Measurements from ENCODE around the gene AKAP9.
"Not testable (repeated sequence)": the region's sequence is repeated elsewhere in the genome, so short reads cannot be mapped to it uniquely, and the experiment has no call there.

The AKAP9 gene

DNA sequence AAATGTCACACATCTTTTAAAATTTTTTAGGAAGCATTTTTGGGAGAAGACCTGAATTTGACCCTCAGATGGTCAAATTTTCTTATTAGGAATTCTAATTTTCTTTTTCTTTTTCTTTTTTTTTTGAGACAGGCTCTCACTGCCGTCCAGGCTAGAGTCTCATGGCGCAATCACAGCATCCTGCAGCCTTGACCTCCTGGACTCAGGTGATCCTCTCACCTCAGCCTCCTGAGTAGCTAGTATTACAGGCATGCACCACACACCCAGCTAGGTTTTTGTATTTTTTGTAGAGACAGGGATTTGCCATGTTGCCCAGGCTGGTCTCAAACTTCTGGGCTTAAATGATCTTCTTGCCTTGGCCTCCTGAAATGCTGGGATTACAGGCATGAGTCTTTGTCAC, 65.4 kb downstream of the AKAP9 start:
- WGBS, 2 experiments (ENCODE audit: insufficient coverage in 2 of 2) = no CpG with 5 or more reads among the region's 2 CpGs
- peaks cover 23% of the 10 kb centered on the region for H3K36me3 ChIP-seq (ENCODE audit: control insufficient read depth, insufficient read depth, low read length)
- H3K9me3 ChIP-seq (ENCODE audit: control insufficient read depth, low read length) = no peaks in the 10 kb centered on the region
- no peak overlapping the region for H3K27ac ChIP-seq (ENCODE audit: low read depth, low read length, severe bottlenecking)
- no peaks in the 10 kb centered on the region for H3K4me1 ChIP-seq (ENCODE audit: control insufficient read depth, insufficient read depth, low read length, poor library complexity, severe bottlenecking)
- no peak overlapping the region for H3K4me3 ChIP-seq (ENCODE audit: extremely low read depth, insufficient read depth, low read length, poor library complexity, severe bottlenecking)

DNA sequence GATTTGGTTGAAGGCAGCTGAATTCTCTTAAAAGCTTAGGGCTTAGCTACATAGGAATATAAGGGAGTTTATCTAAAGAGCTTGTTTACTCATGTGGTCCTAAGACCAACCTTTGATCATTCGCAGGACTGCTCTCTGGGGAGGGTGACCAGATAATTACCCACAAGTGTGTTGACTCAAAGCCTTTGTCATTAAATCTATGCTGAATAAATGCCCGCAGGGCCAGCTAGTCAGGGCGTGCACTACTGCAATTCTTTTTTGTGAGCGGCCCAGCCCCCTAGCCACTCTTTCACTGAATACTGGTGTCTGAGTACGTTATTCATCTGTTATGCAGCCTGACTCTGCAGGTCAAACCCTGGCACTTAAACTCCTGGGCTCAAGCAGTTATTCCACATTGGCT, 69.6 kb downstream of the AKAP9 start:
- Histone ChIP-seq H3K9me3 (ENCODE audit: control insufficient read depth, low read length) (peaks cover 7% of the 10 kb centered on the region), H3K4me3 (ENCODE audit: extremely low read depth, insufficient read depth, low read length, poor library complexity, severe bottlenecking) (no peak overlapping the region), H3K4me1 (ENCODE audit: control insufficient read depth, insufficient read depth, low read length, poor library complexity, severe bottlenecking) (no peaks in the 10 kb centered on the region), H3K36me3 (ENCODE audit: control insufficient read depth, insufficient read depth, low read length) (peaks cover 27% of the 10 kb centered on the region), H3K27ac (ENCODE audit: low read depth, low read length, severe bottlenecking) (no peak overlapping the region)
- WGBS, 2 experiments (ENCODE audit: insufficient coverage in 2 of 2) = 92 to 97% methylated on average over 5 of the region's 5 CpGs

DNA sequence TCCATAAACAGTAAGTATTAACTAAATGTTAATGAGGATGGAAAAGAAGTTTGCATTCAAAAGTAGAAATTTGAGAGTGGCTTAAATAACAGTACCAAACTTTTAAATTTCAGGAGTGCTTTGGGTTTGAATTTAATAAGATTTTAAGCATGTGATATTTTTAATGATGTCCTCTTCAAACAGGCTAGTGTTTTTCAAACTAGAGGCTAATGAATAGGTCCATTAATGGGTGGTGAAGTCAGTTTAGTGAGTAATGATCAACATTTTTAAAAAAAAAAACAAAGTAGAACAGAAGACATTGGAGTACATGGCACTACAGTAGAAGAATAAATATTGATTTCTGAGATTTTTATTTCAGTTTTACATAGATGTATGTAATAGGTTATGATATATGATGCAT, 72.9 kb downstream of the AKAP9 start:
- H3K9me3 ChIP-seq (ENCODE audit: control insufficient read depth, low read length) = peaks cover 7% of the 10 kb centered on the region
- H3K4me3 ChIP-seq (ENCODE audit: extremely low read depth, insufficient read depth, low read length, poor library complexity, severe bottlenecking) = no peak overlapping the region
- no peak overlapping the region for H3K27ac ChIP-seq (ENCODE audit: low read depth, low read length, severe bottlenecking)
- H3K4me1 ChIP-seq (ENCODE audit: control insufficient read depth, insufficient read depth, low read length, poor library complexity, severe bottlenecking) = no peaks in the 10 kb centered on the region
- peaks cover 30% of the 10 kb centered on the region for H3K36me3 ChIP-seq (ENCODE audit: control insufficient read depth, insufficient read depth, low read length)

DNA sequence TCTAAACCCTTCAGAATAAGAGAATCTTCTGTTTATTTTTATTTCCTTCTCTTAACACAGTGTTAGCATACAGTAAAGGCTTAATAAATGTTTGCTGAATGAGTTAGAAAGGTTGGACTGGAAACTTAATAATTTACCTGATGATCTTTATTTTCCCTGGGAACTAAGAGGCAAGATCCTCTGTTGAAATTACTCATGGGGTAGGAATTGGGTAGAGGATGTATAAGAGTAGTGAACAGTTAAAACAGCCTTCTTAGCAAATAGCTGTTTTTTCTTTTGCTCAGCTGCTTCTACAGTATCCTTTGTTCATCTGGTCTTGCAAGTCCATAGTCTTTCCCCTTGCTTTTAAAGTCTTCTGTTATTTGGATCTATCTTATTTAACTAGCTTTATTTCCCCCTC, 80.0 kb downstream of the AKAP9 start:
- Histone ChIP-seq H3K4me3 (ENCODE audit: extremely low read depth, insufficient read depth, low read length, poor library complexity, severe bottlenecking) (no peak overlapping the region), H3K4me1 (ENCODE audit: control insufficient read depth, insufficient read depth, low read length, poor library complexity, severe bottlenecking) (no peaks in the 10 kb centered on the region), H3K36me3 (ENCODE audit: control insufficient read depth, insufficient read depth, low read length) (peaks cover 35% of the 10 kb centered on the region), H3K9me3 (ENCODE audit: control insufficient read depth, low read length) (no peaks in the 10 kb centered on the region), H3K27ac (ENCODE audit: low read depth, low read length, severe bottlenecking) (no peak overlapping the region)

DNA sequence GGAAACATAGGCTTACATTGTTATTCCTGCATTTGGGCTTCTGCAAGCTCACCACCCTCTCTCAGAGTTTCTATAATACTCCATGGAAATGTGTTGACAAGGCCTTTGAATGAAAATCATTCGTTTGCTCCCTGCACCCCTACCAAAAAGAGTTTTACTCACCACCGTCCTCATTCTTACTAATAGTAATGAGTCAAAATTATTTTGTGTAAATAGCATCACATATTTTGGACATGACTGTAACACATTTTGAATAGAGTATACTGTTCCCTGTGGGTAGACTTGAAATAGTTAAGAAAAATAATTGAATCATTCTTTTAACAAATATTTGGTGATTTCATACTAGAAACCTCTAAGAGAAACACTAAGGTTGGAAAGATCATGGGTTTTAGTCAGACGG, 84.6 kb downstream of the AKAP9 start:
- Histone ChIP-seq H3K4me1 (ENCODE audit: control insufficient read depth, insufficient read depth, low read length, poor library complexity, severe bottlenecking) (no peaks in the 10 kb centered on the region), H3K36me3 (ENCODE audit: control insufficient read depth, insufficient read depth, low read length) (peaks cover 49% of the 10 kb centered on the region), H3K27ac (ENCODE audit: low read depth, low read length, severe bottlenecking) (no peak overlapping the region), H3K9me3 (ENCODE audit: control insufficient read depth, low read length) (no peaks in the 10 kb centered on the region), H3K4me3 (ENCODE audit: extremely low read depth, insufficient read depth, low read length, poor library complexity, severe bottlenecking) (no peak overlapping the region)
- no CpG with 5 or more reads among the region's 3 CpGs for WGBS, 2 experiments (ENCODE audit: insufficient coverage in 2 of 2)

DNA sequence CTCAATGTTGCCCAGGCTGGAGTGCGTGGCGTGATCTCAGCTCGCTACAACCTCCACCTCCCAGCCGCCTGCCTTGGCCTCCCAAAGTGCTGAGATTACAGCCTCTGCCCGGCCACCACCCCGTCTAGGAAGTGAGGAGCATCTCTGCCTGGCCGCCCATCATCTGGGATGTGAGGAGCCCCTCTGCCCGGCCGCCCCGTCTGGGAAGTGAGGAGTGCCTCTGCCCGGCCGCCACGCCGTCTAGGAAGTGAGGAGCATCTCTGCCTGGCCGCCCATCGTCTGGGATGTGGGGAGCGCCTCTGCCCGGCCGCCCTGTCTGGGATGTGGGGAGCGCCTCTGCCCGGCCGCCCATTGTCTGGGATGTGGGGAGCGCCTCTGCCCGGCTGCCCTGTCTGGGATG, 86.0 kb downstream of the AKAP9 start:
- H3K9me3 ChIP-seq (ENCODE audit: control insufficient read depth, low read length) = not testable (repeated sequence)
- H3K36me3 ChIP-seq (ENCODE audit: control insufficient read depth, insufficient read depth, low read length) = peaks cover 51% of the 10 kb centered on the region
- 97 to 98% methylated on average over 8 to 14 of the region's 24 CpGs for WGBS, 2 experiments (ENCODE audit: insufficient coverage in 2 of 2)

DNA sequence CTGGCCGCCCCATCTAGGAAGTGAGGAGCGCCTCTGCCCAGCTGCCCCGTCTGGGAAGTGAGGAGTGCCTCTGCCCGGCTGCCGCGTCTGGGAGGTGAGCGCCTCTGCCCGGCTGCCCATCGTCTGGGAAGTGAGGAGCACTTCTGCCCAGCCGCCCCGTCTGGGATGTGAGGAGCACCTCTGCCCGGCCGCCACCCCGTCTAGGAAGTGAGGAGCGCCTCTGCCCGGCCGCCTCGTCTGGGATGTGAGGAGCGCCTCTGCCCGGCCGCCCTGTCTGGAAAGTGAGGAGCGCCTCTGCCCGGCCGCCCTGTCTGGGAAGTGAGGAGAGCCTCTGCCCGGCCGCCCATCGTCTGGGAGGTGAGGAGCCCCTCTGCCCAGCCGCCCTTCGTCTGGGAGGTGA, 86.5 kb downstream of the AKAP9 start:
- not testable (repeated sequence) for H3K4me1 ChIP-seq (ENCODE audit: control insufficient read depth, insufficient read depth, low read length, poor library complexity, severe bottlenecking); H3K27ac ChIP-seq (ENCODE audit: low read depth, low read length, severe bottlenecking); H3K9me3 ChIP-seq (ENCODE audit: control insufficient read depth, low read length); H3K4me3 ChIP-seq (ENCODE audit: extremely low read depth, insufficient read depth, low read length, poor library complexity, severe bottlenecking)
- 97 to 98% methylated on average over 10 to 26 of the region's 29 CpGs for WGBS, 2 experiments (ENCODE audit: insufficient coverage in 2 of 2)
- H3K36me3 ChIP-seq (ENCODE audit: control insufficient read depth, insufficient read depth, low read length) = peaks cover 54% of the 10 kb centered on the region

More for the DNA sequence above, 86.0 kb downstream of the AKAP9 start:
- H3K27ac ChIP-seq (ENCODE audit: low read depth, low read length, severe bottlenecking); H3K4me3 ChIP-seq (ENCODE audit: extremely low read depth, insufficient read depth, low read length, poor library complexity, severe bottlenecking); H3K4me1 ChIP-seq (ENCODE audit: control insufficient read depth, insufficient read depth, low read length, poor library complexity, severe bottlenecking): not testable (repeated sequence)

DNA sequence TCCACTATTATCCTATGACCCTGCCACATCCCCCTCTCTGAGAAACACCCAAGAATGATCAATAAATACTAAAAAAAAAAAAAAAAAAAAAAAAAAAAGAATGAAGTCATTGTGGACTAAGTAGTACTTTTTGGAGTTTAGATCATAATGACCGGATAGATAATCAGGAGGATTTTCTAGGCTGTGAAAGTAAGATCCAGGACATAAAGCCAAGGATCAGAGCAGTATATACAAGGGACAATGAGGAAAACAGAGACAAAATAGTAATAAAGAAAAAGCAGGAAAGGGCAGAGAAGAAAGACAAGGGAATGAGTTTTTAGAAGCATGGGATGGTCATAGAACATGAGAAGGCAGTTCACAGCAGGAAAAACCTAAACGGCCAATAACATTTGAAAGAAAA, 87.6 kb downstream of the AKAP9 start:
- 93 to 100% methylated on average over 1 of the region's 2 CpGs for WGBS, 2 experiments (ENCODE audit: insufficient coverage in 2 of 2)
- Histone ChIP-seq H3K9me3 (ENCODE audit: control insufficient read depth, low read length) (no peaks in the 10 kb centered on the region), H3K4me1 (ENCODE audit: control insufficient read depth, insufficient read depth, low read length, poor library complexity, severe bottlenecking) (no peaks in the 10 kb centered on the region), H3K27ac (ENCODE audit: low read depth, low read length, severe bottlenecking) (no peak overlapping the region), H3K4me3 (ENCODE audit: extremely low read depth, insufficient read depth, low read length, poor library complexity, severe bottlenecking) (no peak overlapping the region), H3K36me3 (ENCODE audit: control insufficient read depth, insufficient read depth, low read length) (peaks cover 51% of the 10 kb centered on the region)

DNA sequence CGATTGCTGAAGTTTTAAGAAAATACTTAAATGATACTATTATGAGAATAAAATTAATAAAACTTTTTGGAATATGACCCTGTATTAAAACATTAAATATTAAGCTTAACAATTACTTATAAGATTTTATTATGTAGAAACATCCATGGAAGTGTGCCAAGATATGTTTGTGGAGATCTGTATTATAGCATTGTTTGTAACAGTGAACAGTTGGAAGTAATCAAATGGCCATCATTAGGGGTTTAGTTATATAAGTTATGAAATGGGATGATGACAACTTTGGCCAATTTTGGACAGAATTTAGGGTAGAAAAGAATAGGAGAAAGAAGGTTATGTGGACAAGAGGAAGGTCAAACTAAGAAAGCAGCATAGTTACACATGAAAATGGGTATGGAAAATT, 88.0 kb downstream of the AKAP9 start:
- no CpG with 5 or more reads among the region's 1 CpG for WGBS, 2 experiments (ENCODE audit: insufficient coverage in 2 of 2)
- Histone ChIP-seq H3K36me3 (ENCODE audit: control insufficient read depth, insufficient read depth, low read length) (peaks cover 51% of the 10 kb centered on the region), H3K4me1 (ENCODE audit: control insufficient read depth, insufficient read depth, low read length, poor library complexity, severe bottlenecking) (no peaks in the 10 kb centered on the region), H3K27ac (ENCODE audit: low read depth, low read length, severe bottlenecking) (no peak overlapping the region), H3K9me3 (ENCODE audit: control insufficient read depth, low read length) (no peaks in the 10 kb centered on the region), H3K4me3 (ENCODE audit: extremely low read depth, insufficient read depth, low read length, poor library complexity, severe bottlenecking) (no peak overlapping the region)

DNA sequence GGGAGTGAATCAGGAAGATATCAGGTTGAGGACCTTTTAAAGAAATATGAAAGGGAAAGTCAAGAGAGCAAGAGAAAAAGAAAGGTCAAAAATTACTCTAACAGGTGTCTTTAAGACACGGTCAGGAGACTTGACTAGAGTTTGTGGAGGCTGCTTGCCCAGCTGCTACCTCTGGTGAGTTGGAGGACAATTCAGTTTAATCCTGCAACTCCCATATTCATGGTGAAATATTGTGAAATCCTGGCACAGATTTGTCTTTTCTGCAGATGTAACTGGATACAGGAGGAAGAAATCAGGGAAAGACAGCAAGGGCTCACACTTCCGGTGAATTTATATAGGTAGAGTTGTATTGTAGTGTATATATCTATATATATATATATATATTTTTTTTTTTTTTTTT, 93.5 kb downstream of the AKAP9 start:
- H3K36me3 ChIP-seq (ENCODE audit: control insufficient read depth, insufficient read depth, low read length) = peaks cover 25% of the 10 kb centered on the region
- WGBS, 2 experiments (ENCODE audit: insufficient coverage in 2 of 2) = 100% methylated on average over 1 of the region's 2 CpGs
- no peaks in the 10 kb centered on the region for H3K9me3 ChIP-seq (ENCODE audit: control insufficient read depth, low read length)
- no peak overlapping the region for H3K4me3 ChIP-seq (ENCODE audit: extremely low read depth, insufficient read depth, low read length, poor library complexity, severe bottlenecking)
- H3K27ac ChIP-seq (ENCODE audit: low read depth, low read length, severe bottlenecking) = no peak overlapping the region
- H3K4me1 ChIP-seq (ENCODE audit: control insufficient read depth, insufficient read depth, low read length, poor library complexity, severe bottlenecking) = no peaks in the 10 kb centered on the region

DNA sequence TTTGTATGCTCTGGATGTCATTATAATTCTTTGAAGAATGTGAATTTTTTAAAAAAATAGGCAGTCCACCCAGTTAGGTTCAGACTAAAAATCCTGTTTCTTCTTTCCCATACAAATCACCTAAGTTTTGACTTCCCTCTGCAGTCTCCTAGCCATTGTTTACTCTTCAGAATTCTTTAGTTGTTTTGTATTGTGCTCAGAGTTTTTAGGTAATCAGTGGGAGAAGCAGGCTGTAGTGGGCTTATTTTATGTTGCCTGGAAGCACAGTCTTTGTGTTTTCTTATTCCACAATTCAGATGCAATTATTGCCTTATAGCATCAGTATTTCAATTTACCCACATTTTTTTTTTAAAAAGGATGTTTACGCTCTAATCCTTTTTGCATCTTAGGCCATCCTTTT, 94.9 kb downstream of the AKAP9 start:
- H3K4me3 ChIP-seq (ENCODE audit: extremely low read depth, insufficient read depth, low read length, poor library complexity, severe bottlenecking) = no peak overlapping the region
- H3K36me3 ChIP-seq (ENCODE audit: control insufficient read depth, insufficient read depth, low read length) = peaks cover 20% of the 10 kb centered on the region

DNA sequence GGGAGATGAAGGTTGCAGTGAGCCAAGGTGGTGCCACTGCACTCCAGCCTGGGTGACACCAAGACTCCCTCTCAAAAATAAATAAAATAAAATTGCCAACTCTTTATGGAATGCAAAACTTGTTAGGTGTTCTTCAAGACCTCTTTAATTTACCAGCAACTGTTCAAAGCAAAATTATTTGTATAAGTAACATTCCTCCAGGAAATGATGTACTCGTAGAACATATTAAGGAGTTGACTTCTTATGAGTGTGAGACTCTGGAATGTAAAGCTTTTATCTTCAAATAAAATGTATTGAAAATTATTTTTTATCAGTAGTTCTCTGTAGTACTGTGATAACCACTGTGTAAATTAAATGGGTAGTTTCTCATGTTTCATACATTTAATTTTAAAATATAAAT, 99.2 kb downstream of the AKAP9 start:
- H3K9me3 ChIP-seq (ENCODE audit: control insufficient read depth, low read length) = no peaks in the 10 kb centered on the region
- no peaks in the 10 kb centered on the region for H3K4me1 ChIP-seq (ENCODE audit: control insufficient read depth, insufficient read depth, low read length, poor library complexity, severe bottlenecking)
- H3K4me3 ChIP-seq (ENCODE audit: extremely low read depth, insufficient read depth, low read length, poor library complexity, severe bottlenecking) = no peak overlapping the region
- H3K36me3 ChIP-seq (ENCODE audit: control insufficient read depth, insufficient read depth, low read length) = peaks cover 13% of the 10 kb centered on the region
- WGBS, 2 experiments (ENCODE audit: insufficient coverage in 2 of 2) = no CpG with 5 or more reads among the region's 1 CpG
- H3K27ac ChIP-seq (ENCODE audit: low read depth, low read length, severe bottlenecking) = no peak overlapping the region

More for the DNA sequence above, 94.9 kb downstream of the AKAP9 start:
- no peaks in the 10 kb centered on the region for H3K4me1 ChIP-seq (ENCODE audit: control insufficient read depth, insufficient read depth, low read length, poor library complexity, severe bottlenecking)
- WGBS, 2 experiments (ENCODE audit: insufficient coverage in 2 of 2) = no CpG with 5 or more reads among the region's 1 CpG
- H3K9me3 ChIP-seq (ENCODE audit: control insufficient read depth, low read length) = no peaks in the 10 kb centered on the region
- no peak overlapping the region for H3K27ac ChIP-seq (ENCODE audit: low read depth, low read length, severe bottlenecking)

Measured in mesodermal cell (in vitro differentiated cells).